ENCODE measurements around the gene SPTBN4. TPM values are rescaled to one million over a fixed set of nuclear protein-coding genes. Genes with fewer than 3 reads are reported as not detected.

The SPTBN4 gene
- total RNA-seq, 2 donors from 2014 or later: 0.29 to 0.74 TPM

DNA sequence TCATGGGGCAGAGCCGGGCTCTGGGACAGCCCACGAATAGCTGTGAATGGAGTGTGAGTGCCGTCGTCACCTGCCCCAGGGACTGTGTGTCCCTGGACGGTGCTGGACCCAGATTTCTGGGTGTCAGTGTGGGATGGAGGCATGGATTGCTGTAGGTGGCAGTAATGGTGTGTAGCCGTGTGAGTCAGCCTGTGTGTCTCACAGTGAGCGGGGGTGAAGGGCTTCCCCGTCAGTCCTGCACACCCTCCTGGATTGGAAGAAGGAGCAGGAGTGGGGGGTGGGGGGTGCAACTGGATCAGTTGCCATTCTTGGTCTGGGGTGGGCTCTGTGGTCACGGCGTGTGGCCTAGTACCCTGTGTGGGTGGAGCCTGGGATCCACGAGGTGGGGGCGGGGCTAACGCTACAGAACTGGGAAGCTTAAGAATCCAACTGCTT lies 127.9 kb downstream of the SPTBN4 start:
- peaks cover 29% of the 10 kb centered on the region for H3K27me3 ChIP-seq
- H3K4me3 ChIP-seq: no peak overlapping the region
- H3K36me3 ChIP-seq: no peaks in the 10 kb centered on the region
- intact Hi-C loops (cut with DNase I): loop anchor here (5.0 kb wide), 2 partner anchors 47 to 67 kb away; no protein-coding TSS in a partner anchor
- no peak for TF ChIP-seq CTCF (IDR thresholded peaks at IDR 0.05)
- no peaks in the 10 kb centered on the region for H3K9me3 ChIP-seq
- no peak overlapping the region for H3K9ac ChIP-seq (ENCODE audit: low read depth in 2 of 2, low read length in 2 of 2)
- DNase-seq: no peak
- H3K27ac ChIP-seq: no peak overlapping the region
- H3K4me1 ChIP-seq: peaks cover 6% of the 10 kb centered on the region

DNA sequence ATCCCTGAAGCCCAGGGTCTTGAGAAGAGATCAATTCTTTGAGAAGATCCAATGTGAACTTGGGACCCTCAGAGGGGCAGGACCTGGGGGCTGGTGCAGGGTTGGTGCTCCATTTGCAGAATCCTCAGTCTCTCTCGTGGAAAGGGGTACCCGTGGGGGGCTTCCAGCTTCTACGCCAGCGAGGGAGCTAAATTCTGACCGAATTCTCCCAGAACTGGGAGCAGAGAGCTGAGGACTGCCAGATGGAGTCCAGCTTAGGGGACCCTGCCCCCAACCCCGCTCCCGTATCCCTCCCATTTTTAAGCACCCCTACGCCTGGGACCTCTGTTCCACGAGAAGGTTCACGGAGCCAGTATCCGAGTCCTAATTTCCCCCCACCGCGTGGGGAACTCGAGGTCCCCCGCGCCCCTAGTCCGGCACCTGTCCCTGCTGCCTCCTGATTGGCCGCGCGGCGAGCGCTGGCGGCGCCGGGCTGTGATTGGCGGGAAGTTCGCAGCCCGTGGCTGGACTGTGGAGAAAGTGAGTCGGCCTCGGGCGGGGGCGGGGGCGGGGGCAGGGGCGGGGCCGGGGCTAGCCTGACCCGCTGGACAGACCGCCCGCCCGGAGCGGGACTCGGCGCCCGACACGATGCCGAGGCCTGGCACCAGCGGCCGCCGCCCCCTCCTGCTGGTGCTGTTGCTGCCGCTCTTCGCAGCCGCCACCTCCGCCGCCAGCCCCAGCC lies 130.0 kb downstream of the SPTBN4 start:
- DNase-seq: peak; percentile 54
- H3K27me3 ChIP-seq: peaks cover 41% of the 10 kb centered on the region
- H3K4me1 ChIP-seq: peaks cover 9% of the 10 kb centered on the region
- TF ChIP-seq CTCF (IDR thresholded peaks at IDR 0.05): no peak
- H3K36me3 ChIP-seq: no peaks in the 10 kb centered on the region
- no peak overlapping the region for H3K9ac ChIP-seq (ENCODE audit: low read depth in 2 of 2, low read length in 2 of 2)
- no peak overlapping the region for H3K27ac ChIP-seq
- intact Hi-C loops (cut with DNase I): loop anchor here (5.0 kb wide), 2 partner anchors 49 to 69 kb away; no protein-coding TSS in a partner anchor
- peak overlapping the region; percentile 14 for H3K4me3 ChIP-seq
- H3K9me3 ChIP-seq: no peaks in the 10 kb centered on the region

DNA sequence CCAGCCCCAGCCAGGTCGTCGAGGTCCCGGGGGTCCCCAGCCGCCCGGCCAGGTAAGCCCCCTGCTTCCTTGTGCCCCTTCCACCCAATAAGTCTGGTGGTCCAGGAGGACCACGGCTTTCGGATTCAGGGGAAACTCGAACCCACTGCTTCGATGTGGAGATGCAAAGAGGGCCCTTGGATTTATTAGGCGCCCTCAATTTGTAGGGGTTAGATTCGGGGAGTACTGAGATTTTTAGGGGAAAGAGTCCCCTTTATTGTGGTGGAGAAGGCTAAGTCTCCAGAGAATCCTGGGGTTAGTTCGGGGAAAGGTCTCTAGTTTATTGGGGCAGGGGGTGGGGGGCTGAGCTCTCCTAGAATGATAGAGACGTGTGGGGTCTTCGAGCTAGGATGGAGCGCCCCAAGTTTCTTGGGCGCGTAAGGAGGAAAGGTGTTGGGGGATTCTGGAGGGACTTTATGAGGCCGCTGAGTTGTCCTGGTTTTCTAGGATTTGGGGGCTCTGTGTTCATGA lies 130.6 kb downstream of the SPTBN4 start:
- no peak for TF ChIP-seq CTCF (IDR thresholded peaks at IDR 0.05)
- no peaks in the 10 kb centered on the region for H3K9me3 ChIP-seq
- intact Hi-C loops (cut with DNase I): loop anchor here (5.0 kb wide), 2 partner anchors 50 to 70 kb away; no protein-coding TSS in a partner anchor
- peaks cover 12% of the 10 kb centered on the region for H3K4me1 ChIP-seq
- H3K4me3 ChIP-seq: peak overlapping the region; percentile 14
- peaks cover 41% of the 10 kb centered on the region for H3K27me3 ChIP-seq
- no peak for DNase-seq
- no peak overlapping the region for H3K27ac ChIP-seq
- no peak overlapping the region for H3K9ac ChIP-seq (ENCODE audit: low read depth in 2 of 2, low read length in 2 of 2)
- no peaks in the 10 kb centered on the region for H3K36me3 ChIP-seq

DNA sequence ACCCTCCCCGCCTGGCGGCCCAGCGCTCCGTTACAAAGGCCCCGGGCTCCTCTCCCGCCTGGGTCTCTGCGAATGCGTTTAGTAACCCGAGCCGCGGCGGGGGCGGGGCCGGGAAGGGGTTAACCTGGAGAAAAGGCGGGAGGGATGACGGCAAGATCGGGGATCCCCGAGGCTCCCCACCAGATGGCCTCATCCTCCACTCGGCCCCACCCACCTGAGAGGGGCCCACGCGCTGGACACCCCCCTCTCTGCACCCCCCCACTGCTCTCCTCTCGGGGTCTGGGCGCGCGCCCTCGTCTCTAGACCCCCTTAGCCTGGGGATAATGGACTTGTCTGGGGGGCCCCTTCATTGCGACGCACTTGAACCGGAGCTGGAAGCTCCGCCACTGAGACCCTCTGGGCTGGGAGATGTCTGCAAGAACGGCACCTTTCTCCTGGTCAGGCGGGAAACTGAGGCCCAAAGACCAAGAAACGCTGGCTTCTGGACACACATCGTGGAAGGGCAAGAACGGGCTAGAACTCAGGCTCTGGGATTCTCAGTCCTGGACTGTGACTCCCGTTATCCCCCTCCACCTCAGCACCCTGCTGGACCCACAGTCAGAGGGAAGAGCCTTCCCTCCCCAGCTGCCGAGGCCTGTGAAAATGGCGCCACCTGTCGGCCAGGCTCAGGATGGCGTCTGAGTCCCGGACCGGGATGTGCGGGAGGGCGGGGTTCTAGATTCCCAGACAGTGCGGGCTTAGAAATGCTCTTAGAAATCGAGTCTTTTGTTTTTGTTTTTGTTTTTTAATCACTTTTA lies 131.5 kb downstream of the SPTBN4 start:
- TF ChIP-seq CTCF (IDR thresholded peaks at IDR 0.05): peak; percentile 98
- no peak overlapping the region for H3K27ac ChIP-seq
- H3K9me3 ChIP-seq: no peaks in the 10 kb centered on the region
- H3K9ac ChIP-seq (ENCODE audit: low read depth in 2 of 2, low read length in 2 of 2): no peak overlapping the region
- H3K27me3 ChIP-seq: peaks cover 41% of the 10 kb centered on the region
- no peaks in the 10 kb centered on the region for H3K36me3 ChIP-seq
- H3K4me3 ChIP-seq: no peak overlapping the region
- peak; percentile 92 for DNase-seq
- intact Hi-C loops (cut with DNase I): loop anchor here (5.0 kb wide), 2 partner anchors 51 to 71 kb away; no protein-coding TSS in a partner anchor
- peaks cover 22% of the 10 kb centered on the region for H3K4me1 ChIP-seq

DNA sequence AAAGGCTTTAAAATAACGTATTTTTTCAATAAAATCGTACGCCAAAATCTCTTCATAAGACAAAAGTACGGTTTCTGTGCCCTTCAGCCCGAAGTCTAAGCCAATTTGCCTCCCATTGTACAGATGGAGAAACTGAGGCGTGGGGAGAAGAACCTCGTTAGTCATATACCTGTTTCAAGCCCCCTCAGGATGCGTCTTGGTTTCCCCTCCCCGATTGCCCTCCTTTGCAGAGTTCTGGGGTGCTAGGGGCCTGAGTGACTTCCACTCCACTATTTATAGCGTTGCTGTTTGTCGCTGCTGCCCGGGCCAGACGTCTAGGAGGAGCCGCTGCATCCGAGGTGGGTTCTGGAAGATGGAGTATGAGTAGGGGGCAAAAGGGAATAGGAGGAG lies 132.1 kb downstream of the SPTBN4 start:
- no peaks in the 10 kb centered on the region for H3K9me3 ChIP-seq
- DNase-seq: no peak
- peak overlapping the region; percentile 20 to 40 for H3K9ac ChIP-seq (ENCODE audit: low read depth in 2 of 2, low read length in 2 of 2)
- peaks cover 41% of the 10 kb centered on the region for H3K27me3 ChIP-seq
- no peaks in the 10 kb centered on the region for H3K36me3 ChIP-seq
- peak overlapping the region; percentile 24 for H3K27ac ChIP-seq
- TF ChIP-seq CTCF (IDR thresholded peaks at IDR 0.05): no peak
- H3K4me3 ChIP-seq: no peak overlapping the region
- intact Hi-C loops (cut with DNase I): loop anchor here (5.0 kb wide), 2 partner anchors 52 to 72 kb away; no protein-coding TSS in a partner anchor
- H3K4me1 ChIP-seq: peaks cover 23% of the 10 kb centered on the region
